GM12873 (cell line): ENCODE measurements around the gene CDK14.

ENCODE experiments used
- TF ChIP-seq, protein P1 (sequence below): IDR thresholded peaks from 2 replicates; pipeline ENCODE4 v1.5.1; 2012; ENCODE audit warnings: low read depth, mild to moderate bottlenecking, moderate library complexity, low read length, control low read depth; ENCODE audit not compliant: insufficient read depth; ENCODE audit errors: missing control alignments

Gene CDK14

GRCh38 chr7:90777041-90777440 lies 180.9 kb downstream of the CDK14 start:
- TF ChIP-seq, protein P1, sequence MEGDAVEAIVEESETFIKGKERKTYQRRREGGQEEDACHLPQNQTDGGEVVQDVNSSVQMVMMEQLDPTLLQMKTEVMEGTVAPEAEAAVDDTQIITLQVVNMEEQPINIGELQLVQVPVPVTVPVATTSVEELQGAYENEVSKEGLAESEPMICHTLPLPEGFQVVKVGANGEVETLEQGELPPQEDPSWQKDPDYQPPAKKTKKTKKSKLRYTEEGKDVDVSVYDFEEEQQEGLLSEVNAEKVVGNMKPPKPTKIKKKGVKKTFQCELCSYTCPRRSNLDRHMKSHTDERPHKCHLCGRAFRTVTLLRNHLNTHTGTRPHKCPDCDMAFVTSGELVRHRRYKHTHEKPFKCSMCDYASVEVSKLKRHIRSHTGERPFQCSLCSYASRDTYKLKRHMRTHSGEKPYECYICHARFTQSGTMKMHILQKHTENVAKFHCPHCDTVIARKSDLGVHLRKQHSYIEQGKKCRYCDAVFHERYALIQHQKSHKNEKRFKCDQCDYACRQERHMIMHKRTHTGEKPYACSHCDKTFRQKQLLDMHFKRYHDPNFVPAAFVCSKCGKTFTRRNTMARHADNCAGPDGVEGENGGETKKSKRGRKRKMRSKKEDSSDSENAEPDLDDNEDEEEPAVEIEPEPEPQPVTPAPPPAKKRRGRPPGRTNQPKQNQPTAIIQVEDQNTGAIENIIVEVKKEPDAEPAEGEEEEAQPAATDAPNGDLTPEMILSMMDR = no peak

DNA sequence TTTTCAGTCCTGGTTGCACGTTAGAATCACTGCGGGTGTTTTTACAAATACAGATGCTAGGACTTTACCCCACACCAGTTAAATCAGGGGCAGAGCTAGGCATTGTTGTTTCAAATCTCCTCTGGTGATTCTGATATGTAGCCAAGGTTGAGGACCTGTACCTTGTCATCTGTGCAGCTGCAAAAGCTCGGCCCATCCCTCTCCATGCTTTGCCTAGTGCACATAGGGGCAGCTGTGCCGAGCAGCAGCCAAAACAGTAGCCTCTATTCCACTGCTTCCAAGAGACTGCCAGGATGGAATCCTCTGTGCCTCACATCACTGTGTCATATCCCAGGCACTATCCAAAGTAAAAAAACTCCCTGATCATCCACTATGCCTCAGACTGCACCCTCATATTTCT lies 181.3 kb downstream of the CDK14 start:
- TF ChIP-seq, protein P1 = no peak

GRCh38 chr7:90777886-90778285 lies 181.8 kb downstream of the CDK14 start:
- TF ChIP-seq, protein P1 = no peak

- TF ChIP-seq, protein P1 = no peak
Measured at GRCh38 chr7:90788052-90788451, 191.9 kb downstream of the CDK14 start.

- TF ChIP-seq, protein P1 = no peak
Measured at GRCh38 chr7:90789736-90790306, 193.7 kb downstream of the CDK14 start.

- TF ChIP-seq, protein P1 = no peak
Measured at GRCh38 chr7:90791596-90791995, 195.5 kb downstream of the CDK14 start.

DNA sequence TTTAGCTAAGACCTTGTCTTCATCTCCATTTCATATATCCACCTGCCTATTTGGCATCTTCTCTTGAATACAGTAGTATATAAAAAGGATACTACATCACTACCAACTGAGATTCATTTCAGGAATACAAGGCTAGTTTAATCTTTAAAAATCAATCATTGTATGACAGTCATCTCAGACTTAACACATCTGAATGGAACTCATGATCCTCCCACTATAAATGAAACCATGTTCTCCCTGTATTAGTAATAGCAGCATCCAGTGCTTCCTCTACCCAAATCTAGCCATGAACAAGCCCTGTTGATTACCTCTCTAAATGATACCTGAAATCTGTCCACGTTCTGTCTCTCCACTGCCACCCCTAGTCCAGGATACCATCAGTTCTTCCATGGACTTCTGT lies 196.2 kb downstream of the CDK14 start:
- TF ChIP-seq, protein P1 = no peak

GRCh38 chr7:90797596-90797995 lies 201.5 kb downstream of the CDK14 start:
- TF ChIP-seq, protein P1 = no peak
